Stimulated activated naive B cell treated with anti-CD40 and anti-IgM and Interleukin-4, amounts not matched to agents 10 μg/mL and 1 μg/mL and 100 μg/mL, for 72 hours (primary cell): ENCODE measurements around the gene TFEB.

ENCODE experiments used
- ATAC-seq, 2 donors: fragments of 150-1000 bp; cut with Tn5 transposase; replicated peaks; 2 replicates each; pipeline ENCODE4 v1.10.0; 2021; ENCODE audit warnings: moderate library complexity in 1 of 2
- DNase-seq: peaks from one replicate; pipeline ENCODE4 v3.0.0; 2021
- H3K27ac Mint-ChIP-seq: one replicate; pipeline ENCODE4 v1.8.0; 2022; ENCODE audit warnings: mild to moderate bottlenecking, mixed read lengths
- H3K27me3 Mint-ChIP-seq, 2 donors: one replicate each; pipeline ENCODE4 v1.8.0; 2022; ENCODE audit warnings: mixed read lengths in 2 of 2
- H3K36me3 Mint-ChIP-seq, 2 donors: one replicate each; pipeline ENCODE4 v1.8.0; 2022; ENCODE audit warnings: mixed read lengths in 2 of 2, mild to moderate bottlenecking in 1 of 2
- H3K4me1 Mint-ChIP-seq, 2 donors: one replicate each; pipeline ENCODE4 v1.8.0; 2022; ENCODE audit warnings: mixed read lengths in 2 of 2, mild to moderate bottlenecking in 1 of 2
- H3K4me3 Mint-ChIP-seq, 2 donors: one replicate each; pipeline ENCODE4 v1.8.0; 2022; ENCODE audit warnings: mild to moderate bottlenecking in 2 of 2, mixed read lengths in 2 of 2, moderate library complexity in 1 of 2
- H3K9me3 Mint-ChIP-seq, 2 donors: one replicate each; pipeline ENCODE4 v1.8.0; 2022; ENCODE audit warnings: mixed read lengths in 2 of 2, mild to moderate bottlenecking in 1 of 2

Gene TFEB

GRCh38 chr6:41756354-41756753, 20.9 kb upstream of the TFEB start:
- peak; percentile 48 to 62 for ATAC-seq
- Mint-ChIP-seq H3K9me3 (no peaks in the 10 kb centered on the region), H3K4me1 (peaks cover 4 to 10% of the 10 kb centered on the region in 2 donors), H3K36me3 (no peaks in the 10 kb centered on the region), H3K27me3 (peaks cover 9 to 12% of the 10 kb centered on the region in 2 donors), H3K4me3 (no peak overlapping the region), H3K27ac (no peak overlapping the region)
- DNase-seq: no peak

- no peaks in the 10 kb centered on the region for H3K9me3 Mint-ChIP-seq
- H3K27me3 Mint-ChIP-seq: peaks cover 9 to 12% of the 10 kb centered on the region in 2 donors
- peaks cover 4 to 10% of the 10 kb centered on the region in 2 donors for H3K4me1 Mint-ChIP-seq
- peak in 1 of 2 donors; percentile 15 for ATAC-seq
- no peak for DNase-seq
- H3K27ac Mint-ChIP-seq: peak overlapping the region; percentile 73
- H3K36me3 Mint-ChIP-seq: no peaks in the 10 kb centered on the region
- no peak overlapping the region for H3K4me3 Mint-ChIP-seq
Observed at GRCh38 chr6:41755895-41756294, 20.5 kb upstream of the TFEB start.

- Mint-ChIP-seq H3K36me3 (no peaks in the 10 kb centered on the region), H3K4me3 (no peak overlapping the region), H3K27me3 (peaks cover 0 to 11% of the 10 kb centered on the region in 2 donors), H3K27ac (no peak overlapping the region), H3K4me1 (no peaks in the 10 kb centered on the region), H3K9me3 (no peaks in the 10 kb centered on the region)
- ATAC-seq (no peak), DNase-seq (no peak)
Observed at GRCh38 chr6:41750374-41750773, 15.0 kb upstream of the TFEB start.

GRCh38 chr6:41748542-41748941, 13.1 kb upstream of the TFEB start:
- H3K27ac Mint-ChIP-seq: no peak overlapping the region
- ATAC-seq (no peak), DNase-seq (no peak)
- H3K4me3 Mint-ChIP-seq: no peak overlapping the region
- no peaks in the 10 kb centered on the region for H3K9me3 Mint-ChIP-seq
- H3K36me3 Mint-ChIP-seq: no peaks in the 10 kb centered on the region
- peaks cover 0 to 2% of the 10 kb centered on the region in 2 donors for H3K4me1 Mint-ChIP-seq
- peaks cover 0 to 6% of the 10 kb centered on the region in 2 donors for H3K27me3 Mint-ChIP-seq

- Mint-ChIP-seq H3K36me3 (no peaks in the 10 kb centered on the region), H3K4me3 (no peak overlapping the region), H3K4me1 (peaks cover 0 to 2% of the 10 kb centered on the region in 2 donors), H3K27me3 (peaks cover 0 to 6% of the 10 kb centered on the region in 2 donors), H3K9me3 (no peaks in the 10 kb centered on the region), H3K27ac (no peak overlapping the region)
- ATAC-seq (no peak), DNase-seq (no peak)
Observed at GRCh38 chr6:41748102-41748477, 12.7 kb upstream of the TFEB start.

- ATAC-seq (no peak), DNase-seq (no peak)
- Mint-ChIP-seq H3K36me3 (no peaks in the 10 kb centered on the region), H3K27me3 (peaks cover 0 to 6% of the 10 kb centered on the region in 2 donors), H3K4me1 (peaks cover 0 to 2% of the 10 kb centered on the region in 2 donors), H3K27ac (no peak within 1 kb of the TSS), H3K4me3 (no peak within 1 kb of the TSS), H3K9me3 (no peaks in the 10 kb centered on the region)
Observed at GRCh38 chr6:41747256-41748101, 12.1 kb upstream of the TFEB start, which contains the start of gene PGC. Gene PGC, minus strand, starts transcription at chr6:41747397. Its CDS starts 63 bp downstream, at chr6:41747334.

GRCh38 chr6:41746107-41746506, 10.7 kb upstream of the TFEB start:
- no peak overlapping the region for H3K4me3 Mint-ChIP-seq
- peaks cover 0 to 2% of the 10 kb centered on the region in 2 donors for H3K4me1 Mint-ChIP-seq
- peaks cover 0 to 6% of the 10 kb centered on the region in 2 donors for H3K27me3 Mint-ChIP-seq
- no peaks in the 10 kb centered on the region for H3K9me3 Mint-ChIP-seq
- no peak for ATAC-seq
- no peak overlapping the region for H3K27ac Mint-ChIP-seq
- DNase-seq: no peak
- no peaks in the 10 kb centered on the region for H3K36me3 Mint-ChIP-seq

- no peak overlapping the region for H3K27ac Mint-ChIP-seq
- H3K4me3 Mint-ChIP-seq: no peak overlapping the region
- DNase-seq (no peak), ATAC-seq (no peak)
- no peaks in the 10 kb centered on the region for H3K36me3 Mint-ChIP-seq
- no peaks in the 10 kb centered on the region for H3K27me3 Mint-ChIP-seq
- H3K9me3 Mint-ChIP-seq: no peaks in the 10 kb centered on the region
- peaks cover 0 to 2% of the 10 kb centered on the region in 2 donors for H3K4me1 Mint-ChIP-seq
Observed at GRCh38 chr6:41744236-41744787, 8.9 kb upstream of the TFEB start.

- no peak overlapping the region for H3K4me3 Mint-ChIP-seq
- no peaks in the 10 kb centered on the region for H3K36me3 Mint-ChIP-seq
- no peak overlapping the region for H3K27ac Mint-ChIP-seq
- DNase-seq (no peak), ATAC-seq (no peak)
- no peaks in the 10 kb centered on the region for H3K27me3 Mint-ChIP-seq
- peaks cover 0 to 2% of the 10 kb centered on the region in 2 donors for H3K4me1 Mint-ChIP-seq
- no peaks in the 10 kb centered on the region for H3K9me3 Mint-ChIP-seq
Observed at GRCh38 chr6:41743406-41744235, 8.2 kb upstream of the TFEB start.

- Mint-ChIP-seq H3K36me3 (no peaks in the 10 kb centered on the region), H3K4me3 (no peak overlapping the region), H3K27me3 (no peaks in the 10 kb centered on the region), H3K27ac (no peak overlapping the region), H3K4me1 (peaks cover 0 to 2% of the 10 kb centered on the region in 2 donors), H3K9me3 (no peaks in the 10 kb centered on the region)
- DNase-seq (no peak), ATAC-seq (no peak)
Observed at GRCh38 chr6:41741625-41742490, 6.5 kb upstream of the TFEB start.

- H3K4me1 Mint-ChIP-seq: peaks cover 4 to 7% of the 10 kb centered on the region in 2 donors
- no peaks in the 10 kb centered on the region for H3K9me3 Mint-ChIP-seq
- ATAC-seq: no peak
- no peaks in the 10 kb centered on the region for H3K36me3 Mint-ChIP-seq
- H3K27ac Mint-ChIP-seq: no peak overlapping the region
- no peak for DNase-seq
- no peaks in the 10 kb centered on the region for H3K27me3 Mint-ChIP-seq
- H3K4me3 Mint-ChIP-seq: no peak overlapping the region
Observed at GRCh38 chr6:41740366-41741162, 5.2 kb upstream of the TFEB start.

- H3K27ac Mint-ChIP-seq: no peak overlapping the region
- no peak for ATAC-seq
- H3K4me1 Mint-ChIP-seq: peaks cover 4 to 5% of the 10 kb centered on the region in 2 donors
- no peak for DNase-seq
- no peaks in the 10 kb centered on the region for H3K27me3 Mint-ChIP-seq
- no peak overlapping the region for H3K4me3 Mint-ChIP-seq
- H3K9me3 Mint-ChIP-seq: no peaks in the 10 kb centered on the region
- H3K36me3 Mint-ChIP-seq: no peaks in the 10 kb centered on the region
Observed at GRCh38 chr6:41739041-41739440, 3.6 kb upstream of the TFEB start.

GRCh38 chr6:41737591-41738130, 2.3 kb upstream of the TFEB start:
- Mint-ChIP-seq H3K27me3 (no peaks in the 10 kb centered on the region), H3K36me3 (peaks cover under 1 to 1% of the 10 kb centered on the region in 2 donors), H3K9me3 (no peaks in the 10 kb centered on the region), H3K4me3 (no peak overlapping the region), H3K4me1 (peaks cover 7 to 8% of the 10 kb centered on the region in 2 donors), H3K27ac (no peak overlapping the region)
- no peak for DNase-seq
- no peak for ATAC-seq
